HUES64 (cell line): ENCODE results near the gene SORL1.

Source experiments
- H3K27ac ChIP-seq: 2 replicates; pipeline ENCODE4 v1.7.0; 2013; ENCODE audit warnings: low read depth, low read length, inconsistent platforms
- H3K27me3 ChIP-seq: 2 replicates; pipeline ENCODE4 v1.6.1; 2013; ENCODE audit warnings: mild to moderate bottlenecking, low read length; ENCODE audit not compliant: insufficient read depth
- H3K36me3 ChIP-seq: 2 replicates; pipeline ENCODE4 v1.6.1; 2013; ENCODE audit warnings: mild to moderate bottlenecking, low read length; ENCODE audit not compliant: insufficient read depth
- H3K4me1 ChIP-seq: 2 replicates; pipeline ENCODE4 v1.6.1; 2013; ENCODE audit warnings: mild to moderate bottlenecking, low read length, moderate library complexity; ENCODE audit not compliant: insufficient read depth
- H3K4me3 ChIP-seq: 2 replicates; pipeline ENCODE4 v1.5.1; 2013; ENCODE audit warnings: mild to moderate bottlenecking, low read length, moderate library complexity
- H3K9ac ChIP-seq: 2 replicates; pipeline ENCODE4 v1.6.1; 2013; ENCODE audit warnings: mild to moderate bottlenecking, low read depth, low read length
- H3K9me3 ChIP-seq: 2 replicates; pipeline ENCODE4 v1.6.1; 2013; ENCODE audit warnings: low read depth, low read length; ENCODE audit not compliant: insufficient read depth
- WGBS: fragments of 150-250, 120-280 bp; methylation state at CpG from one replicate; pipeline ENCODE4 v1.1.7; 2013; ENCODE audit warnings: missing lambda C conversion rate; 5-methylcytosine and 5-hydroxymethylcytosine counted together

Gene SORL1

DNA sequence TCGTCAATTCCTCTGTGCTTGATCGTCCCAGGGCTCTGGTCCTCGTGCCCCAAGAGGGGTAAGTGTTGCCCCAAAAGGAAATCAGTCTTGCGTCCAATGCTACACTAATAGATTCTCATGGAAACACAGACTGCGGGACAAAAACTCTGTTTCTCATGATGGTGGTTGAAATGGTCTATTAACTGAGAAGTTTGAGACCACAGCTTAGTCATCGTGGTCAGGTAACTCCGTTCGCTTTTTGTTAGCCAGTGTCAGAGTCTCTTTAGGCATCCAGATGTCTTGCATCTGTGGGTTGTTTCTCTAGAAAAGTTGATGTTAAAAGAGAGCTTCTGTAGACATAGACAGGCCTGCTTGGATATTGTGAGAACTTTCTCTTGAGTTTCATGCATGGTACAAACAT lies 105.2 kb downstream of the SORL1 start:
- H3K9ac ChIP-seq: no peak overlapping the region
- H3K36me3 ChIP-seq: peaks cover 95% of the 10 kb centered on the region

GRCh38 chr11:121559606-121560200 lies 107.6 kb downstream of the SORL1 start:
- WGBS: 91% methylated on average over 6 of the region's 6 CpGs

More for the DNA sequence above, 105.2 kb downstream of the SORL1 start:
- Histone ChIP-seq H3K4me1 (no peaks in the 10 kb centered on the region), H3K9me3 (no peaks in the 10 kb centered on the region), H3K27me3 (no peaks in the 10 kb centered on the region), H3K27ac (no peak overlapping the region), H3K4me3 (no peak overlapping the region)
- 98% methylated on average over 8 of the region's 8 CpGs for WGBS

DNA sequence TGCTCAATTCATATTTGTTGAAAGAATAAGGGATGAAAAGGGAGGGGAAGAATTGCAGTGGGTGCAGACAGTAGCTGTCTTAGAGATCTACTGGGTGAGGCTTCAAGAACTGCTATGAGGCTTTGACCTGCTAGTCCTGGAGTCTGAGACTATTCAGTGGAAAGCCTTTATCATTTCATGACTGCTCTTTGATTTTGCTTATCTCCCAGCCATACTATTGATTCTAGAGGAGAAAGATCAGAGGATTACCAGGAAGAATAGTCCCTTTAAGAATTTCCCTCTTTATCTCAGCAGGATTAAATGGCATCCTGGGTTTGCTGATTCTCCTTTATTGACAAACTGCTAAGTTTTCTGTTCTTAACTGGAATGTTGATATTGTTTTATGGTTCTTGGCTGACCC lies 108.1 kb downstream of the SORL1 start:
- Histone ChIP-seq H3K4me1 (no peaks in the 10 kb centered on the region; the same call in 1 of the 2 replicates), H3K27me3 (no peaks in the 10 kb centered on the region), H3K4me3 (no peak overlapping the region), H3K9me3 (no peaks in the 10 kb centered on the region), H3K36me3 (peaks cover 70% of the 10 kb centered on the region), H3K9ac (no peak overlapping the region), H3K27ac (no peak overlapping the region)

More at GRCh38 chr11:121559606-121560200, 107.6 kb downstream of the SORL1 start:
- peaks cover 74% of the 10 kb centered on the region for H3K36me3 ChIP-seq
- H3K27me3 ChIP-seq: no peaks in the 10 kb centered on the region
- H3K4me3 ChIP-seq: no peak overlapping the region
- H3K9me3 ChIP-seq: no peaks in the 10 kb centered on the region
- H3K4me1 ChIP-seq: no peaks in the 10 kb centered on the region; the same call in 1 of the 2 replicates
- H3K9ac ChIP-seq: no peak overlapping the region
- no peak overlapping the region for H3K27ac ChIP-seq

DNA sequence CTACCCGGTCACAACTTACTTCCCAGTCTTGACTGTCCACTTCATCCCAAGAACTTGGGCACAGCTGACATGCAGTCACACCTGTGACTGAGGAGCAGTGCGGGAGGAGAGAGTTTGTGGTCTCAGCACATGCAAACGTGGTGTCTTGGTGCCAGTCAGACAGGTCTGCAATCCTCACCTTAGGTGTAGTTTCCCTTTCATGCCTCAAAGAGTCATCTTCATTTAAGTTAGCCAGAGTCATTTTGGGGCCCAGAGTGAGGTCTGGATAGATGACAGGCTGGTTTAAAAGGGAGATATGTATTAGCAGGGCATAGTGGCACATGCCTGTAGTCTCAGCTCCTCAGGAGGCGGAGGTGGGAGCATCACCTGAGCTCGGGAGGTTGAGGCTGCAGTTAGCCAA lies 109.1 kb downstream of the SORL1 start:
- Histone ChIP-seq H3K4me1 (no peaks in the 10 kb centered on the region; the same call in 1 of the 2 replicates), H3K27me3 (no peaks in the 10 kb centered on the region), H3K36me3 (peaks cover 61% of the 10 kb centered on the region), H3K9me3 (no peaks in the 10 kb centered on the region), H3K27ac (no peak overlapping the region), H3K4me3 (no peak overlapping the region), H3K9ac (no peak overlapping the region)
- 89% methylated on average over 5 of the region's 5 CpGs for WGBS

DNA sequence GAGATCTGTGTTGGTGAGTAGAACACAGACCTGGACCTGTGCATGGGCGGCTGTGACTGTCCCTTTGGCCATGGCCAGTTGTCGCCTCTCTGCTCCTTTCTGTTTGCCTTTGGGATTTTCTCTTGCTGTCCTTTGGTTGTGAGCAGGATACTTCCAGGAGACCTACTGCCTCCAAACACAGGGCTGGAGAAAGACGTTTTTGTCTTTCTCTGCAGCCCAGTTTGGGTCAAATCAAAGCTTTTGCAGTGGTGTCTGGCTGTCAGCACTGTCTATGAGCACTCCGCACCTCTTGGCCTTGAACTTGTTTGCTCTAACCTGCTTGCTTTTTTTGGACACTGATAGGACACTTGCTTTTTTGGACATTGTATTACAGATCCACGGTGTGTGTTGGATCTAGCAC lies 109.6 kb downstream of the SORL1 start:
- Histone ChIP-seq H3K4me3 (no peak overlapping the region), H3K27me3 (no peaks in the 10 kb centered on the region), H3K4me1 (no peaks in the 10 kb centered on the region; the same call in 1 of the 2 replicates), H3K36me3 (peaks cover 58% of the 10 kb centered on the region), H3K9me3 (no peaks in the 10 kb centered on the region), H3K9ac (no peak overlapping the region), H3K27ac (no peak overlapping the region)
- WGBS: 85% methylated on average over 5 of the region's 5 CpGs

- Histone ChIP-seq H3K4me3 (no peak overlapping the region), H3K9ac (no peak overlapping the region), H3K9me3 (no peaks in the 10 kb centered on the region), H3K36me3 (peaks cover 58% of the 10 kb centered on the region), H3K27ac (no peak overlapping the region), H3K27me3 (no peaks in the 10 kb centered on the region), H3K4me1 (no peaks in the 10 kb centered on the region; the same call in 1 of the 2 replicates)
- WGBS: 95% methylated on average over 3 of the region's 4 CpGs
Observed at GRCh38 chr11:121563003-121563402, 110.9 kb downstream of the SORL1 start.

- H3K4me3 ChIP-seq: no peak overlapping the region
- no peaks in the 10 kb centered on the region; the same call in 1 of the 2 replicates for H3K4me1 ChIP-seq
- H3K36me3 ChIP-seq: peaks cover 54% of the 10 kb centered on the region
- H3K27me3 ChIP-seq: no peaks in the 10 kb centered on the region
- H3K9ac ChIP-seq: no peak overlapping the region
- H3K27ac ChIP-seq: no peak overlapping the region
- WGBS: 97% methylated on average over 8 of the region's 8 CpGs
- H3K9me3 ChIP-seq: no peaks in the 10 kb centered on the region
Observed at GRCh38 chr11:121563900-121564822, 112.0 kb downstream of the SORL1 start.

DNA sequence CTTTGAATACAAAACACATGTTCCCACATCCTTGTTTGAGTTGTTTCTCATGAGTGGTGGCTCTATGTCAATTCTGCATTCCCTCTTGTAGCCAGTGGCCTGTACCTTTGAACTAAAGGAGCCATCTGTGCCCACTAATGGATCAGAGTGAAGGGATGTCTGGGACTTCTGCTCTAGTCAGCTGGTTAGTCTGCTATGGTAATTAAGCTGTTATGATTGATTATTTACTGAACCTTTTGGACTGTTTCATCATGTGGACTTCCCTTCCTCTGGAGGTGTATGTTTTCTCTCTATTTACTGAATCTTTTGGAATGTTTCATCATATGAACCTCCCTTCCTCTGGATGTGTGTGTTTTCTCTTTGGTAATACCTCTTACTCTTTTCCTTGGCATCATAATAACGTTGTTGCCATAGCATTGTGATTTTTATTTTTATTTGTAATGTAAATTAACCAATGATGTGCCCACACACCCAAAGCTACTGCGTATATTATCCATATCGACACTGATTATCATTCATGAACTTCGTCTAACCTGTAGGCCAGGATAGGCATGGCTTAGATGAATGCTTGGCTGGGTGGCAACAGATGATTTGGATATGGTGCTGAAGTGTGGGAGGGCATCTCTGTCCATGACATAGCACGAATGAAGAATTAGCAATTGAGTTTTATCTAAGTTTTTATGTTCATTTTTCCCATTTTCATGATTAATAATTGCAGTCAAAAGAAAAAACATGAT lies 113.0 kb downstream of the SORL1 start:
- no peaks in the 10 kb centered on the region for H3K9me3 ChIP-seq
- no peaks in the 10 kb centered on the region for H3K27me3 ChIP-seq
- H3K4me1 ChIP-seq: no peaks in the 10 kb centered on the region; the same call in 1 of the 2 replicates
- no peak overlapping the region for H3K27ac ChIP-seq
- no peak overlapping the region for H3K9ac ChIP-seq
- 96% methylated on average over 4 of the region's 5 CpGs for WGBS
- peaks cover 47% of the 10 kb centered on the region for H3K36me3 ChIP-seq
- no peak overlapping the region for H3K4me3 ChIP-seq

DNA sequence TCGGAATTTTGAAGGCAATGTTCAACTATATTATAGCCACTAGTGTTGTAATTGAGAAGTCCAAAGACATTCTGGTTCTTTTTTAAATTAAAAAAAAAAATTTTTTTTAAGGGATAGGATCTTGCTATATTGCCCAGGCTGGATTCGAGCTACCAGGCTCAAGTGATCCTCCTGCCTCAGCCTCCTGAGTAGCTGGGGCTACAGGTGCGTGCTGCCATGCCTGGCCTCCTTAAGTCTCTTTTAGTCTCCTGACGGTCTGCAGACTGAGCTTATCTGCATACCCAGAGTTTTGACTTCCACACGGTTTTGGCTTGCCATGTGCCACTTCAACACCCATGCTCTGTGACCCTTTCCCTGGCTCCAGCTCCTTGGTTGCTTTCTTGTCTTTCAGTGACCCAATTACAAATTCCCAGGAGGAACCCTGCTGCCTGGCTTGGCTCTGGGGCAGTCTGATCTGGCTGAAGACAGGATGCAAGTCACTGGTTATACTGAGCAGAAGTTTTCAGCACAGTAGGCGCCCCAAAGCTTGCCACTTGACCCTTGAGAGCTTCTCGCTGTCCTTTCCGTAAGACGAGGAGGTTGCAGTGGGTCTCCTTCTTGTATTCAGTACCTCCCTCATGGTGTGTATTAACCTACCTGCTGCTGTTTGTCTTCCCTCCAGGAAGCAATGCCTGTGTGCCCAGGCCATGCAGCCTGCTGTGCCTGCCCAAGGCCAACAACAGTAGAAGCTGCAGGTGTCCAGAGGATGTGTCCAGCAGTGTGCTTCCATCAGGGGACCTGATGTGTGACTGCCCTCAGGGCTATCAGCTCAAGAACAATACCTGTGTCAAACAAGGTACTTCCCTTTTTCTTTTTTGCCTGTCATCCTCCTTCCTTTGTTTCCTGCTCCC lies 114.4 kb downstream of the SORL1 start:
- Histone ChIP-seq H3K9ac (no peak overlapping the region), H3K27me3 (no peaks in the 10 kb centered on the region), H3K36me3 (peaks cover 46% of the 10 kb centered on the region), H3K4me1 (no peaks in the 10 kb centered on the region; the same call in 1 of the 2 replicates), H3K4me3 (no peak overlapping the region), H3K27ac (no peak overlapping the region), H3K9me3 (no peaks in the 10 kb centered on the region)
- WGBS: 89% methylated on average over 8 of the region's 9 CpGs

GRCh38 chr11:121567995-121568394 lies 115.9 kb downstream of the SORL1 start:
- Histone ChIP-seq H3K4me3 (no peak overlapping the region), H3K4me1 (no peaks in the 10 kb centered on the region; the same call in 1 of the 2 replicates), H3K36me3 (peaks cover 52% of the 10 kb centered on the region), H3K9ac (no peak overlapping the region), H3K9me3 (no peaks in the 10 kb centered on the region), H3K27me3 (no peaks in the 10 kb centered on the region), H3K27ac (no peak overlapping the region)
- 97% methylated on average over 3 of the region's 3 CpGs for WGBS
